HG03439 (cell line): ENCODE results near the gene SPOCK1.

Experiments used
- ATAC-seq: cut with Tn5 transposase; IDR thresholded peaks from one replicate; pipeline ENCODE4 v1.9.1; 2021; ENCODE audit warnings: mild to moderate bottlenecking, moderate library complexity; ENCODE audit not compliant: unreplicated experiment

SPOCK1 gene

DNA sequence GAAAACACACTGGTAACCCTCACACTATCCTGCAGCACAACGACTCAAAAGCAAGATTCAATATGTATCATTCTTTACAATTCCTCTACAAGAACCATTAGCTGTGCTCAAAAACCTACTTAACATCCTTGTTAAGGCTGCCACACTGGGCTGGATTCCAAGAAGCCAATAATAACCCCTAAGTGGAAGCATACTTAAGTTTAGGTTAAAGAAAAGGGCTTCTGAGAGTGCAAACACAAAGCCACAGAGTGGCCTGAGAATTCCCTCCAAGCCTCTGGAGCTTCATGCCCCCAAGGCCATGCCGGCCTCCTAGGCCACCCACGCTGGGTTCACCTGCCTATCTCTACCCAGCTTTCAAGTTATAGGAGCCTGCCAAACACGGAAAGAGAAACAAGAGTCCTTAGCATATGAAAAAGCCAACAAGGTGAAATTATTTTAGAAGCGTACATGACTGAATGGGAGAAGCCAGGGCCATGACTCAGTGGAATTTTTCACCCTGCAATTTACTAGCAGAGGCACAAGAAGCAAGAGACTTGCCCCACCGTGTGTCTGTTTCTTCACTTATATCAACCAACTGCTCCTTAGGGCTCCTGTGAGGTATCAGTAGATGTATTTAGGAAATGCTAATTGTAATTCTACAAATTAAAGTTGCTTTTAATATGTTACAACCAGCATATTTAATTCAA is 293.0 kb downstream of the SPOCK1 start:
- ATAC-seq: no peak

DNA sequence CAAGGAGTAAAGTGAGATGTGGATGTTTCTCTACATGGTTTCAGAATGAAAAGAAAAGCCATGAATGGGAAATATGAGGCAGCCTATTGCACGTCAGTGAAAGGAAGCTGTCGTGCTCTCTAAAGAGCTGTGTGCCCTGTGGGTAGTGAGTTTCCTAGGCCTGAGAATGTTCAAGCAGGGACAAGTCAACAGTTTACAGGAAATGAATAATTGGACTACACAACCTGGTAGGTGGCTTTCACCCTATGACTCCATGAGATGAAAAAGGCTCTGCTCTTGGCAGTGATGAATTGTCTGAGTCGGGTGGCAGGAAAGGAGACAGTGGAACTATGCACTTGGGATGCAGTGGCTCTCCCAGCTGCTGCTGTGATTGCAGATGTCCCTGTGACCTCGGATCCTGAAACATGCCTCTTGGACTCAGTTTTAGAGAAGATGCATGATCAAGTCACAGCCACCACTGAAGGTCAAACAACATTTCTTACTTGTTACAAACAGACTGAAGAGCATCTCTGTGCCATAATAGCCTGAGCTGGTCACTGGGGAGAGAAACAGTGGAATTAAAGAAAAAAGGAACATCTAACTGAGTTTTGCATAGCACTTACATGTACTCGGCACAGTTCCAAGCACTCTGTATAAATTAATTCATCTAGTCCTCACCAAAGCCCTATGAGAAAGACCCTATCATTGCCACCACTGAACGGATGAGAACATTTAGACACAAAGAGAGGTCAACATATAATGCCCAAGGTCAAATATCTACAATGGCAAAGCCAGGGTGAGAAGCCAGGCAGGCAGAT is 293.7 kb downstream of the SPOCK1 start:
- no peak for ATAC-seq

DNA sequence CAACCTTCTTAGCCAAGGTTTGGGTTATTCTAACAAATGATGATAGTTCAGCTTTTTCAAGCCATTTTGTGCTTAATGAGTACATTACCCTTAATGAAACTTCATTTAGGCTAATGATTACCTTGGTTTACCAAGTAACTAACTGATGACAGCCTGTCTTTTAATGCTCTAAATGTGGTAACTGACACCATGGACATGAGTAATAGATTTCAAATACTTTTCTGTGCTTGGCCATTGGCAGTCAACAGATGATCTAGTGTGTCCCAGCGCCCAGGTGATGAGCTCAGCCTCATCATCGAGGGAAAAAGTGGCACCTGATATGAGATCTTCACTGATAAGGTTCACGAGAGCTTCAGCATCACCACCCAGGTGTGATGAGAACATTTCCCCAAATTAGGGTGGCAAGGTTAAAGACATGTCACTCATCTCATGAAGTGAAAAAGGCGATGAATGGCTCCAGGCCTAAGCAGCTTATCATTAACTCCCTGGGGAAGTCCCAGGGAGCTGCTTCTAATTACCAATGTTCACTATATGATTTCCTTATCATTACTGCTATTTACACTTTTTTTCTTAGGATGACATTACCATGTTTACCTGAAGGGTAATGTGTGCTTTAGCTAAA is 296.0 kb downstream of the SPOCK1 start:
- ATAC-seq: no peak

- ATAC-seq: no peak
Measured at GRCh38 chr5:137201876-137202275, 297.2 kb downstream of the SPOCK1 start.

DNA sequence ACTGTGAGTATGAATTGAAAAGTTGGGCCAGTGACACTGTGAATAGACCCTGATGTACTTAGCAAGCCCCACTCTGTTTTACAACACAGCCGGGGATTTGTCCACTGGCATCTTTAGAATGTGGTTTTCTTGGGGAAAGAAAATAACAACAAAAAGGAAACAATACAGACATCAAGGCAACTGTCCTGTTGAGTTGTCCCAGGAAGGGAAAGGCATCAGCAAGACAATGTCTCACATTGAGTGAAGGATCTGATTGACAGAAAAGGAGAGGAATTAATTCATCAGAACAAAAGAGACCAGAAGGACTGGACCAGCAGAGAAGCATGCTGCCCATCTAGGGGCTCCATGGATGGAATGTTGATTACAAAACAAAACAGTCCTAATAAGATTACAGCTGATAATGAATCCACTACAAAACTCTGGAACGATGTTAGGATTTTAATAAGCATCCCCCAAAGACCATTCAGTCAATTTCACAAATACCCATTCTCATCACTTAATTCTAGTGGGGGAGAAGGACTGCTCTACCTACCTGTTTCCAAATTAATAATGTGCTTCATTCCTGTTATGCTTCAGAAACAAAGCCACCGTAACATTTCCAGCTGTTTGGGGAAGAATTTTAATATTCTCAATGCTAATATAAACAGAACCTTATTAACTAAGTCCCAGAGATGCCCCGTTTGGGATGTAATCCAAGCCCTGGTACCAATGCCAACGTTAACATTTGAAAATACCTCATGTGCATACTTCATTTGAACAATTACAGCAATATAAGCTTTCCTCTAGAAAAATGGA is 298.0 kb downstream of the SPOCK1 start:
- ATAC-seq: no peak

GRCh38 chr5:137199966-137200365 is 299.2 kb downstream of the SPOCK1 start:
- ATAC-seq: no peak

DNA sequence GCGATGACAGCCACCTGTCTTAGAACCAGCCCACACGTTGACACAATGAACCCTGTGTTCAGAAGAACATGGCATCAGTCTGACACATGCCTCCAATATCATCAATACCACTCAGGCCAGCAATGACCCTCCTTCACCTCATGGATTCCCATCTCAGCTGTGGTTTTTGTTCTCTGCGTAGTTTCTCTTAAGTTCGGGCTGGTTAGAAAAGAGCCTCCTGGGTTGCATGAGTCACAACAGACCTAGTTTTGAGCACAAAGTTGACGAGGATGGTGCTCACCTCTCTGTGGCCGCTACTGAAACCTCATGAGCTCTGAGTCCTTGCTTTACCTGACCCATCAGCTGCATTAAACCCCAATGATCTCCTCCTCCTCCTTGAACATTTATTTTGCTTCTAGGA is 299.9 kb downstream of the SPOCK1 start:
- ATAC-seq: no peak

- no peak for ATAC-seq
Measured at GRCh38 chr5:137195483-137195882, 303.6 kb downstream of the SPOCK1 start.

GRCh38 chr5:137194300-137194699 is 304.8 kb downstream of the SPOCK1 start:
- no peak for ATAC-seq

DNA sequence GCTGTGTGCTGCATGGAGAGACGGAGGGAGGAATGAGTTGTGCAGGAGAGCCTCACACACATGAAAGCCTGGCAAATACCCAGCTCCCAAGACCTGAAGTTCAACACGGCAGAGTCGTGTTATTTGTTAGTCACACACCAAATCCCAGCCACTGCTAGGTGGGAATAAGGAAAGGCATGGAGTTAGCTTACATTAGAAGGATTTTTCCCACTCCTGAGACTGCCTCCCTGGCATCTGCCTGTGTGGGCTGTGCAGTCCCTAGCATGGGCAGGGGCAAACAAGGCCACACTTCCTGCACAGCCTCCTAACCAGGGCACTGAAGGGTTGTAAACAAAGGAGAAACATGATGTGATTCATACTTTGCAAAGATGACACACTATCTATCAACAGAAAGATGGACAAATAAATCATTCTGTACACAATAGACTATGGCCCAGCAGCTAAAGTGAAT is 306.8 kb downstream of the SPOCK1 start:
- ATAC-seq: no peak

DNA sequence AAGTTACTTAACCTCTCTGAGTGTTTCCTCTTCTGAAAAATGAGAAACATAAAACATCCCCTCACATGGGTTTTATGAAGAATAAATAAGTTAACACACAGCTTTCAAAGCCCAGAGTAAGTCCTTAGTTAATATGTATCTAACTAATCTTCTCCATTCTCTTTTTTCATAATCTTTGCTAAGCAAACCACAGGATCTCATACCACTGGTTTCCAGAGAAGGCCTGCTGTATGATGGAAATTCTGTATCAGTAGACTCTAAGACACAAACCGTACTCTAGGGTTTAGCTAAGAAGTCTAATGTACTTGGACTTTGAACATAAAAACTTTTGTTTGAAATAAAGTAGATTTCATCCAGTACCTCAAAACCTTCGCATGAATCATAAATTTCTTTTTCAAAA is 307.9 kb downstream of the SPOCK1 start:
- ATAC-seq: no peak

- no peak for ATAC-seq
Measured at GRCh38 chr5:137190441-137190840, 308.7 kb downstream of the SPOCK1 start.

DNA sequence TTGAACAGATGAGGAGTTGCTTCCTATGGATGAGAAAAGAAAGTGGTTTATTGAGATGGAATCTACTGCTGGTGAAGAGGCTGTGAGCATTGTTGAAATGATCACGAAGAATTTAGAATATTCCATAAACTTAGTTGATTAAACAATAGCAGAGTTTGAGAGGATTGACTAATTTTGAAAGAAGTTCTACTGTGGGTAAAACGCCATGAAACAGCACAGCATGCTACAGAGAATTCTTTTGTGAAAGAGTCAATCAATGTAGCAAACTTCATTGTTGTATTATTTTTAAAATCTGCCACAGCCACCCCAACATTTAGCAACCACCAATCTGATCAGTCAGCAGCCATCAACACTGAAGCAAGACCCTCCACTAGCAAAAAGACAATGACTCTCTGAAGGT is 309.1 kb downstream of the SPOCK1 start:
- no peak for ATAC-seq

GRCh38 chr5:137188566-137188965 is 310.6 kb downstream of the SPOCK1 start:
- ATAC-seq: no peak

GRCh38 chr5:137186759-137187461 is 312.2 kb downstream of the SPOCK1 start:
- ATAC-seq: no peak

GRCh38 chr5:137185193-137185592 is 313.9 kb downstream of the SPOCK1 start:
- no peak for ATAC-seq

DNA sequence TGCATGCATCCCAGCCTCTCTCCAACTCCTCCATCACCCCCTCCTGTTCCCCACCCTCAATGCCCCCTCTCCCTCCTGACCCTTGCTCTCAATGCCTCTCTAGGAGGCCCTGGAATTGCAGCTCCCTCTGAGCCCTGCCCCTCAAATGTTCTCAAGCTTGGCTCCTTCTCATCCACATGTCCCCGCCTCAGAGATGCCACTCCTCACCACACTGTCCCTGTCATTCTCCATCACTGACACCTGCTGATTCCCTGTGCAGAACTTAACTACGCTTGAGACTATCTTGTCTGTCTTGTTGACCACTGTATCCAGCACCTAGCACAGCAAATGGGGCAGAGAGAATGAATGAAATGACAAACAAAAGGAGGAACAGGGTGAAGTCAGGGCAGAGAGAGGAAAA is 314.4 kb downstream of the SPOCK1 start:
- no peak for ATAC-seq

- no peak for ATAC-seq
Measured at GRCh38 chr5:137182576-137182975, 316.6 kb downstream of the SPOCK1 start.

GRCh38 chr5:137181667-137182066 is 317.5 kb downstream of the SPOCK1 start:
- ATAC-seq: no peak

GRCh38 chr5:137179203-137179602 is 319.9 kb downstream of the SPOCK1 start:
- no peak for ATAC-seq

- ATAC-seq: no peak
Measured at GRCh38 chr5:137176609-137177008, 322.5 kb downstream of the SPOCK1 start.
